HL-60 (cell line): Measurements from ENCODE around the gene TTC27.

Source experiments
- CTCF ChIP-seq: IDR thresholded peaks from one replicate; pipeline ENCODE4 v1.5.1; 2011; ENCODE audit warnings: low read length, control low read depth, inconsistent platforms; ENCODE audit not compliant: insufficient read depth
- GABPA ChIP-seq: IDR thresholded peaks from 2 replicates; pipeline ENCODE4 v1.6.1; 2012; ENCODE audit warnings: low read depth
- POLR2AphosphoS5 ChIP-seq: IDR thresholded peaks from 2 replicates; pipeline ENCODE4 v1.6.1; 2012; ENCODE audit warnings: low read depth
- REST ChIP-seq: IDR thresholded peaks from 2 replicates; pipeline ENCODE4 v1.6.1; 2012; ENCODE audit warnings: low read depth; ENCODE audit not compliant: insufficient replicate concordance
- SPI1 ChIP-seq: IDR thresholded peaks from 2 replicates; pipeline ENCODE4 v1.6.1; 2012; ENCODE audit warnings: low read depth, mild to moderate bottlenecking, borderline replicate concordance

- no peak for TF ChIP-seq CTCF
- no peak for TF ChIP-seq SPI1
- no peak for TF ChIP-seq GABPA
- TF ChIP-seq POLR2AphosphoS5: no peak
- no peak for TF ChIP-seq REST
Observed at GRCh38 chr2:32752205-32752604, 124.4 kb downstream of the TTC27 start.
